SIG-M5 treated with dmso at 0.1 percent for 504 hours (cell line): ENCODE measurements around the gene RAB30.

Experiments used
- DNase-seq: peaks from one replicate; lab custom pipeline; 2025; ENCODE audit not compliant: unreplicated experiment; lab: John Stamatoyannopoulos, UW

RAB30 gene

DNA sequence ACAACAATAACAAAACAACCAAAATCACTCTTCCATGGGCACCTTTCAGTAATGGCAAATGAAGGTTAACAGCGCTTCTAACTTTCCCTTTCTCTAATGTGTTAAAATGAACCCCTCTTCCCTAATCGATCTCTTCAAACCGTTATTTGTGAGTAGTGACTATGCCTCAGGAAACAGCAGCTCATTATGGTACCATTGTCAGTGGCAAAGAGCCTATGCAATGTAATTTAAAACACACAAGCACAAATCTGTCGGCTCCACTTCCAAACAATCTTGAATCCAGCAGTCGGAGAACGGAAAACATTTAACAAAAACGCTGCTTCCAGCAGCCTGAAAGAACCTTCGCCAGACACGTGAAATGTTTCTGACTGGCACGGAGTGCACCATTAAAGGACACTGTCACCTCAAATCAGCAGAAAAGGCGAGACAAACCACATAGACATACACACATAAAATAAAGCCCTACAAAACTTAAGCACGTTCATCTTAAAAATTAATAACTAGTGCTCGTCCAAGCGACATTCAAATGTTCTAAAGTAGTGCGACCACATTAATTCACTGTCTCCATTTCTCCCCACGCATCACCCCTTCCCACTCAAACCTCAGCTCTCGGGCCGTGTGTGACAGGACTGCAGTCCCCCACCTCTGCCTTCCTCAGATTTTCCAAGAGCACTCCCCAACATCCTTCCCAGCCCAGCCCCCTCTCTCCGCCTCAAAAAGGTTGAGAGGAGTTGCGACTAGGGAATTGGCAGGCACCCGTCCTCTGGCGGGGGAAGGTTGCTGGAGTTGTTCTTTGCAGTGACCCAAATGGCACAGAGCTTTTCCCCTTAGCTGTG lies 748 bp downstream of the RAB30 start:
- DNase-seq: no peak

- DNase-seq: no peak
Measured at GRCh38 chr11:83070044-83070701, 1.5 kb downstream of the RAB30 start.

DNA sequence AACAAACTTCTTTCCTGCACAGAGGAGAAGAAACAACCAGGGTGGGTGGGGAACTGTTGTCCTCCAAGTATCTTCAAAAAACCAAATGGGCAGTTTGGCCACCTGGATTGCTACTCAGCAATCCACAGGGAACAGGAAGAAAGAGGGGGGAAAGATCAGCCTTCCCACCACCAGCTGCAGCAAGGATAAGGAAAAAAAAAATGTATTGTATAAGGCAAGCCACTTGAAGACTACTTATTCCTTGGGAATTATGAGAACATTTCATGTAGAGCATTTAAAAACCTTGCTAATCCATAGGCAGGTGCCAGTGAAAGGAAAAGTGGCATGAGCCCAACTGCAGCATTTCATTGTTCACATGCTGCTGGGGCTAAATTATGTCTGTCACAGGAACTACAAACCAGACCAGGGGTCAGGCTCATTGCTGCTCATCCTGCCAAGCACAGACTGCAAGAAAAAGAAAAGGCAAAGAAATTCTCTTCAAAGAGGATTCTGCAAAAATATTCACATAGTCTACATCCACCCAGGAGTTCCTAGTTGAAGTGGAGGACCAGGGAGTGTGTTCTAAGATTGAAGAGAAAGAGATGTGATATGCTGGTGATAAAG lies 2.2 kb downstream of the RAB30 start:
- no peak for DNase-seq

DNA sequence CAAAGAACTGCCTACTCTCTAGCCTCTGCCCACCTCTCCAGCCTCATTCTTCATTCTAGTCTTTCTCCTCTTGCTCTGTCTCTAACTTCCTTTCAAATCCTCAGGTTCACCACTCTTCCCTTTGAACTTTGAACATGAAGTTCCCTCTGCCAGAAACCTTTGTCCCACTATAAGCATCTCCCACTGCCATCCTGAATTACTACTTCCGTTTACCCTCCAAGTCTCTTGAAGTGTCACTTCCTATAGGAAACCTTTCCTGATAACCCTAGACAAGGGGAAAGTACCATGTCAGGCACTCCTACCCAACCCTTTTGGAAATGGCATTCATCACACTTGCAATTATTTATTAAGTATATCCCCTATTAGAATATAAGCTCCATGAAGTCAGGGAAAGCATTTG lies 3.1 kb downstream of the RAB30 start:
- DNase-seq: no peak

DNA sequence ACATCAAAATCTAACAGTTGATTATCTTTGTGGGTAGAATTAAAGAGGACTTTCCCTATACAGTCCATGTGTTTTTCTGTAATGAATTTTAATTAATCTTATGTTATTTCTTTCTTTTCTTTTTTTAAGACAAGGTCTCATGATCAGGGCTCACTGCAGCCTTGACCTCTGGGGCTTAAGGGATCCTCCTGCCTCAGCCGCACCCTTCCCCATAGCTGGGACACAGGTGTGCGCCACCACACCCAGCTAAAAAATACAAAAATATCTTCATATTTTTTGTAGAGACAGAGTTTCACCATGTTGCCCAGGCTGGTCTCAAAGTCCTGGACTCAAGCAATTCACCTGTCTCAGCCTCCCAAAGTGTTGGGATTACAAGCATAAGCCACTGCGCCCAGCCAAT lies 7.7 kb downstream of the RAB30 start:
- DNase-seq: no peak

GRCh38 chr11:83063073-83063754 lies 8.5 kb downstream of the RAB30 start:
- no peak for DNase-seq

- no peak for DNase-seq
Measured at GRCh38 chr11:83061883-83062282, 9.8 kb downstream of the RAB30 start.

DNA sequence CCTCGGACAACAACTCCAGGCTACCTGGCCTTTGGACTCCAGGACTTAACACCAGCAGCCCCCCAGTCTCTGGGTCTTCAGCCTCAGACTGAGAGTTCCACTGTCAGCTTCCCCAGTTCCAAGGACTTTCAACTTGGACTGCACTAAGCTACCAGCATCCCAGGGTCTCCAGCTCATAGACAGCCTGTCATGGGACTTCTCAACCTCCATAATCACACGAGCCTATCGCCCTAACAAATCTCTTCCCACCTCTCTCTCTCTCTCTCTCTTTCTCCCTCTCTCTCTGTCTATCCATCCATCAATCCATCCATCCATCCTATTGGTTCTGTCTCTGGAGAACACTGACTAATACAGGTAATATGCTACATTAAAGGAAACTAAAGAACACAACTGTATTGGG lies 10.7 kb downstream of the RAB30 start:
- DNase-seq: no peak

- no peak for DNase-seq
Measured at GRCh38 chr11:83057721-83058120, 14.0 kb downstream of the RAB30 start.

- DNase-seq: no peak
Measured at GRCh38 chr11:83056611-83057010, 15.1 kb downstream of the RAB30 start.

DNA sequence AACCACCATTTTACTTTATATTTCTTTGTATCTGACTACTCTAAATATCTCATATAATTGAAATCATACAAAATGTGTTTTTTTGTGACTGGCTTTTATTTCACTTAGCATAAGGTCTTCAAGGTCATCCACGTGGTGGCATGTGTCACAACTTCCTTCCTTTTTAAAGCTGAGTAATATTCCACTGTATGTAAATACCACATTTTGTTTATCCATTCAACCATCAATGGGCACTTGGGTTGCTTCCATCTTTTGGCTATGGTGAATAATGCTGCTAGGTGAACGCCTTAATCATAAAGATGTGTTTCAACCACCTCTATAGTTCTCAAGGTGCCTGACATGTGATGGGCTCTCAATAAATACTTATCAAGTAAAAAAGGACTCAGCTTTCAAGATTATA lies 15.5 kb downstream of the RAB30 start:
- no peak for DNase-seq

GRCh38 chr11:83054904-83055380 lies 16.8 kb downstream of the RAB30 start:
- peak; percentile 26 for DNase-seq

DNA sequence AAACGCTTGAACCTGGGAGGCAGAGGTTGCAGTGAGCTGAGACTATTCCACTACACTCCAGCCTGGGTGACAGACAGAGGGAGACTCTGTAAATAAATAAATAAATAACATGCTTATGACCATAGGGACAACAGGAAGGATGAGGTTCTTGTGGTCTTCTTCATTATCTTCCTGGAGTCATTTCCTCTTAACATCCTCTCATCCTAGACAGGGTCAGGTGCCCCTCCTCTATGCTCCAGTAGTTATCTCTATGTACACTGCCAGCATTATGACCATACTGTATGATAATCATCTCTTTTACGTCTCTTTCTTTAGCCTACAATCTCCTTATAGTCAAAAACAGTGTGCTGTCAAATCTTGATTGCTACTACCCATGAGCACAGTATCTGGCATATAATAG lies 17.7 kb downstream of the RAB30 start:
- DNase-seq: no peak

GRCh38 chr11:83051760-83052671 lies 19.7 kb downstream of the RAB30 start:
- DNase-seq: no peak

DNA sequence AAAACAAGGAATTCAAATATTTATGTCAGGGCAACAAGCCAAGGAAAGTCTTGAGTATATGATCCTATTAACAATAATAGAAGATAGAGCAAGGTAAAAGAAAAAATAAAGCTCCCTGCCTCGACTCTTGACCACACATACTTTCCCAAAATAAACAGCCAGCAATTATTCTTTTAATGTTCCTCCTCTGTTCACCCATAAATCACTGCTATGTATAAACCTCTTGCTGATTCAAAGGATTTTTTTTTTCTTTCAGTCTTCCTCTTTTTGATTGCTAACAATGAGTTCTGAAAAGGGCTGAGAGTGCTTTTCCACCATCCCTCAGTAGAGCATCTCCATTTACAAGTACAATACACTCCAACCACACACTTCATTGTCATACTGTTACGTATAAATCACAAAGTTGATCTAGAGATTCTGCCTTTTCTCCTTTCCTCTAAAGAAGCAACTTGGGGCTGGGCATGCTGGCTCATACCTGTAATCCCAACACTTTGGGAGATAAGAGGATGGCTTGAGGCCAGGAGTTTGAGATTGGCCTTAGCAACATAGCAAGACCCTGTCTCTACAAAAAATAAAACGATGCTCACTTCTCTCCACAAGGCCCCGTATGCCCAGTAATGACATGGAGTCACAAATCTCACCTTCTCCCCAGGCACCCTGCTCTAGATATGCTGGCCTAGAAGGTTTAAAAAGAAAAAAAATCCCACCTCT lies 24.0 kb downstream of the RAB30 start:
- no peak for DNase-seq

GRCh38 chr11:83046621-83047172 lies 25.0 kb downstream of the RAB30 start:
- no peak for DNase-seq

GRCh38 chr11:83044958-83045712 lies 26.6 kb downstream of the RAB30 start:
- DNase-seq: no peak

DNA sequence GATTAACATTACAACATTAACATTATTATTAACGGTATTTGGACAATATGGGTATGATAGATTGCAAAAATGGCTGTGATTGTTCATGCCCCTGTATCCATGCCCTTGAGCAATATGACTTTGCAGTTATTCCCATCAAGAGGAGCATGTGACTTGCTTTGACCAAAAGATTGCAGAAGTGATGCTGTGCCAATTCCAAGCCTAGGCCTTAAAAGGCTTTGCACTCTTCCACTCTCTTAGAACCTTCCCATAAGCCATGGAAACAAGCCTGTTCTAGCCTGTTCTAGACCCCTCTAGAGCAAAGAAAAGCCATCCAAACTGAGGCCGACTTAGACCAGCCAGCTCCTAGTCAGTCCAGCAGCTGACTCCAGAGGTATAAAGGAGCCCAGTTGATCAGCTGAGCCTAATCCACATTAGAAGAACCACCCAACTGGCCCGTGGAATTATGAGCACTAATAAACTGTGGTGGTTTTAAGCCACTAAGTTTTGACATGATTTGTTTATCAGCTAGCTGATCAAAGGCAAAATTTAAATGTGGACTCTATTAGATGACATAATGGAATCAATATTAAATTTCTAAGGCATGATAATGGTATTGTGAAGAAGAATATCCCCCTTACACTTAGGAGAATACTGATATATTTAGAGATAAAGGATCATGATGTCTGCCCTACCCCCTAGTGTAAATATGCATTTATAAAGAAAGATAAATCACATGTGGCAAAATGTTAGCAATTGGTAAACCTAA lies 28.6 kb downstream of the RAB30 start:
- DNase-seq: no peak
